Right renal pelvis (tissue), 4 donors: ENCODE data around the gene PCYT1A. TPM values are rescaled to one million over a fixed set of nuclear protein-coding genes. Genes with fewer than 3 reads are reported as not detected.
"Not testable (repeated sequence)": the region's sequence is repeated elsewhere in the genome, so short reads cannot be mapped to it uniquely, and the experiment has no call there.

ENCODE experiments used
- DNase-seq, 4 donors: peaks; one replicate each; pipeline ENCODE4 v3.0.0-alpha.2; 2013; ENCODE audit warnings: low read depth in 4 of 4, low spot score in 3 of 4, missing footprints in 1 of 4
- polyA plus RNA-seq, 4 donors: library from polyadenylated mRNA; unstranded; fragments of 120-200 nt; gene quantifications; one replicate each; pipeline ENCODE4 v1.2.1, GENCODE V29; 2013; ENCODE audit not compliant: insufficient read length in 4 of 4

Gene PCYT1A
- 10 to 100 TPM; 36.4 to 44.6 (median 38.3) TPM for polyA plus RNA-seq

DNA sequence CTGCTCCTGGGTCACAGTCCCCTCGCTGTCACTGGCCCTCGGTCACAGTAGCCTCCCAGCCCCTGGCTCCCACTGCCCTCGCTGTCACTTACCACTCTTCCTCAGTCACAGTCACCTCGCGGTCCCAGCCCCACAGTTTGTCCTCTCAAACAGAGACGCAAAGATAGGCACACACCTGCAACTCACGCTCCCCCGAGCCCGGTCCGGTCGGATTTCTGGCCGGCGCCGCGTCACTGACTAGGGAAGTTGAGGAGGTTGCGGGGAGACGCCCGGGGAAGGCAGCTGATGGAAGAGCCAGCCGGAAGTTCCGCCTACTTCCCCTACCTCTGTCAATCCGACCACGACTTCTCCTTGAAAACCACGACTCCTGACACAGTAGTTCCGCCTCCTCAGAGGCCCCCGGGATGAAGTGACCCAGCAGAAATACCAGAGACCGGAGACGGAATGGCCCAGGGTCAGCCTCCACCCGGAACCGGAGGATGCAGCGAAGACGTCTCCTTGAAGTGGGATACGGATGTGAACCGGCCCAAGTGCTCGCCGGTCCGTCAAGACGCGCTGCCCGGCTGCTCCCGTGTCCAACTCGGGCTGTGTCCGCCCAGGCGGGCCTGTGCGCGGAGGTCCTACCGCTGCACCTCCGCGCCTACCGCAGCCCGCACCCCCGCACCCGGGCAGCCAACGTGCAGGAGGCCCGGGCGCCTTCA lies at the start of gene PCYT1A:
Gene PCYT1A, minus strand, starts transcription at position 287 of the 701 bp plus-strand sequence. CDS start 17,195 bp downstream, outside the sequence.
- DNase-seq, result peak; percentile 84 to 92 (median 90)

DNA sequence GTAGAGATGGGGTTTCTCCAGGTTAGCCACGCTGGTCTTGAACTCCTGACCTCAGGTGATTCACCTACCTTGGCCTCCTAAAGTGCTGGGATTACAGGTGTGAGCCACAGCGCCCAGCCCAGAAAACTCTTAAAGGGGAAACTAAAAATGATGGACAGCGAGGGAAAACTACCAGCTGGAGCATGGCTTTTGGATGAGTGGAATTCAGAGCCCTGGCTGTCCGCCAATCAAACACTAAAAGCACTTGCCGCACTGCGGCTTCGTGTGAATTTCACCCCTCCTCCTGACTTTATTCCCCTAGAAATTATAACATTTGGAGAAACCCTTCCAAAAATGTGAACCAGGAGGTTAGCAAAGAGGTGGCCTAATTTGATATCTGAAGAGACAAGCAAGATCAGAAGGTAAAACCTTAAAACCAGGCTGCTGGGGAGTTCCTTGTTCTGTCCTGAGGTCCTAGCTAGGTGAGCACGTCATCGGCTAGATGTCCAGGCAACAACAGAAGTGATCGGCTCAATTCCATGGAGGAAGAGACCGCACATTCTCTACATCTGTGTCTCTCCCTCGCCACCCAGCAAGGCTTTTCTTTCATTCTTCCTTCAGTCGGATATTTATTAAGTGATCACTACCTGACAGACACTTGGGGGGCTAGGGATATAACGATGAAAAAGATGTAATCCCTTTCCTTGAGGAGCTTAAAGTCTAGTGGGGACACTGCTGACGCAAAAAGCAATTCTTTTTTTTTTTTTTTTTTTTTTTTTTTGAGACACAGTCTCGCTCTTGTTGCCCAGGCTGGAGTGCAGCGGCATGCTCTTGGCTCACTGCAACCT lies 49.0 kb upstream of the PCYT1A start:
- no peak for DNase-seq

DNA sequence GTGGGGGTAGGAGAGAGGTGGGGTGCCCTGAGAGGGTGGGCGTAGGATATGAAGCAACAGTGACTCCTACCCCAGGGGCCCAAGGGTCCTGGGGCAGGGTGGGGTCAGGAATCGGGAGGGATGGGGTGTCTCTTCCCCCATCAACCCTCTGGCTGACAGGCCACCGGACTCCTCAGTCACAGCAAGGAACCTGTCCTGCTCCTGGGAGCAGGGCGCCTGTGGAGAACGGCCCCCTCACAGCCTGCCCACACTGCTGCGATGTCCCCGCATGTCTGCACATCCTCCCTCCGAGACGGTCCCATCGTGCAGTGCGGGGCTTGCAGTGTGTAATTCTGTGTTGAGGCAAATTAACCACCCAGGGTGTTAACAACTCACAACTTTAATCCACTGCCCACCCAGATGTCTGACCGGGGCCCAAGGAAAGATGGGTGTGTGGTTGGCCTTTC lies 48.0 kb upstream of the PCYT1A start:
- DNase-seq, result no peak

- DNase-seq, result no peak
Measured at GRCh38 chr3:196334982-196335381, 47.5 kb upstream of the PCYT1A start.

- no peak for DNase-seq
Measured at GRCh38 chr3:196332168-196332567, 44.6 kb upstream of the PCYT1A start.

- no peak for DNase-seq
Measured at GRCh38 chr3:196327405-196327804, 39.9 kb upstream of the PCYT1A start.

- DNase-seq, result no peak
Measured at GRCh38 chr3:196326936-196327335, 39.4 kb upstream of the PCYT1A start.

DNA sequence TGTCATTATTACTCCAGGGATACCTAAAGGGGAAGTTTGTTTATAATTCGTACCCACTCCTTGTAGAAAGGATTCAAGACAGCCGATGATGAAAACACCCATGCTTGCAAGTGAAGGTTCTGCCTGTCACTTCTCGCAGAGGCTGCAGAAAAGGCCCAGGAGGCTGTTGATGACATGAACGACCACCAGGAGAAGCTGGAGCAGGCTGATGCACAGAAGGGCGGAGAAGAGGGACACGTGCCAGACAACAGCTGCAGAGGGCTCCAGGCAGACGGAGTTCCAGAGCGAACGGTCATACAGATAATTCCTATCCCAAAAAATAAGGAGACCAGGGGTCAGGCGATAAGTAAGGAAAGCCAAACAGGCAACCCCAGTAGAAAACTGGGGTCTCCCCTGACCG lies 36.2 kb upstream of the PCYT1A start:
- peak in 2 of 4 donors; percentile 14 to 23 for DNase-seq

- no peak for DNase-seq
Measured at GRCh38 chr3:196323016-196323415, 35.5 kb upstream of the PCYT1A start.

- no peak for DNase-seq
Measured at GRCh38 chr3:196321162-196321561, 33.6 kb upstream of the PCYT1A start.

DNA sequence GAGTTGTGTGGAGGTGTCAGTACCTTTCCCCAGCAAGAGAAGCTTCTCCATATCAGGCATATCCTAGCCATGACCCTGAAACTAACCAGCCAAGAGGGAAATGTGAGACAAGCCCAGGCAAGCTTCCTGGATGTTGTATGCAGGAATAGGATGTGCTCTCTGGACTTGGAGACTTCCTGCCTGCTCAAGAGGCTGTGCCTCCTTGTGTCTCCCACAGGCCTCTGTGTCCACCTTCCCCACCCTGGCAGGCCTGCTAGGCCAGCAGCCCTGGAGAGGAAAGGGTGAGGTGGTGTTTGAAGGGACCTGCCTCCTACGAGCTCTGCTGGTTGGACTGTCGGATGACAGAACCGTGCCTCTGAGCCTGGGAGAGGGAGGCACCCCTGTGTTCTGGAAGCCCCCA lies 32.6 kb upstream of the PCYT1A start:
- DNase-seq, result no peak

DNA sequence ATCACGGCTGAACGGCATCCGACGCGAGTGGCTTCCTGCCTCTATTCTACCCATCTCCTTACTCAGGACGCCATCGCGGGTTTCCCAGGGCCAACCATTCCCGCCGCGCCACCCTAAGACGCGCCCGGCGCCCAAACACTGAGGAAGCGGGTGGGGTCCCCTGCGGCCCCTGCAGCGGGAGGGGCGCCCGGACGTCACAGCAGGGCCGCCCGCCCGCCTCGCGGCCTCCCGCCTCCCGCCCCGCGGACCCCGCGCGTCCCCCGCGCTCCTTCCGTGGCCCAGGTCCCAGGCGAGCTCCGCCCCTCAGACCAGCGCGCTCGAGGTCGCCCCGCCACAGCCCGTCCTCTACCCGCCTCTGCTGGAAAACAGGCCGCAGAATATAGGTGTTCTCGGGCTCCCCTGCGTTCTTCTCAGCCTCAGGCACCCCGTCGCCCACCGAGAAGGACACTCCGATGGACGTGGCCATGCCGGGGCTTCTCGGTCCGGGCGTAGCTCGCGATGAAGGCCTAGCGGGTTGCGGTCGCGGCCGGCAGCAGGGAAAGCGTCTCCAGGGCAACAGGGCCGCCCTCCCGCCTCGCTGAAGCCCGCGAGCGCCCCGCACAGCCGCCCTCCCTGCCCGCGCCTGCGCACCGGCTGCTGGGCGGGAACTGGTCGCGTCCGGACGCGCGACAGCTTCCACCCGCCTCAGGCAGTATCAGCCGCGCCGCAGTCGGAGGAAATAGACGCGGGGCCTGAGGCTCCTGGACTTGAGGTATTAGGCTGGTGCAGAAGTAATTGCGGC lies 30.4 kb upstream of the PCYT1A start, which contains the start of gene DYNLT2B:
Gene DYNLT2B, minus strand, starts transcription at position 554 of the 781 bp plus-strand sequence. Its CDS starts 88 bp downstream, at position 466.
- peak; percentile 81 to 85 (median 83) for DNase-seq

DNA sequence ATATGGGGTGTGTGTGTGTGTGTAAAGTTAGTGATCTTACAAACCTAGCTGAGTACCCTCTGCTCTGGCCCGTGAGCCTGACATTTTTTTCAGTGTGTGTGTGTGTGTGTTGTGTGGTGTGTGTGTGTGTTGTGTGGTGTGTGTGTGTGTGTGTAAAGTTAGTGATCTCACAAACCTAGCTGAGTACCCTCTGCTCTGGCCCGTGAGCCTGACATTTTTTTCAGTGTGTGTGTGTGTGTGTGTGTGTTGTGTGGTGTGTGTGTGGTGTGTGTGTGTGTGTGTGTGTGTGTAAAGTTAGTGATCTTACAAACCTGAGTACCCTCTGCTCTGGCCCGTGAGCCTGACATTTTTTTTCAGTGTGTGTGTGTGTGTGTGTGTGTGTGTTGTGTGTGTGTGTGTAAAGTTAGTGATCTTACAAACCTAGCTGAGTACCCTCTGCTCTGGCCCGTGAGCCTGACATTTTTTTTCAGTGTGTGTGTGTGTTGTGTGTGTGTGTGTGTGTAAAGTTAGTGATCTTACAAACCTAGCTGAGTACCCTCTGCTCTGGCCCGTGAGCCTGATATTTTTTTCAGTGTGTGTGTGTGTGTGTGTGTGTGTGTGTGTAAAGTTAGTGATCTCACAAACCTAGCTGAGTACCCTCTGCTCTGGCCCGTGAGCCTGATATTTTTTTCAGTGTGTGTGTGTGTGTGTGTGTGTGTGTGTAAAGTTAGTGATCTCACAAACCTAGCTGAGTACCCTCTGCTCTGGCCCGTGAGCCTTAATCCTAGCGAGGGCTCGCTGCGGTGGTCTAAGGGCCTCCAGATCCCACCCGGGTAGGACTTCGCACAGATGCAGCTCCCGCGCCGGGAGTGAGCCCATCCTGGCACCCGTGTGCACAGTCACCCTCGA lies 29.5 kb upstream of the PCYT1A start:
- DNase-seq, result peak in 2 of 4 donors; percentile 24 to 25

DNA sequence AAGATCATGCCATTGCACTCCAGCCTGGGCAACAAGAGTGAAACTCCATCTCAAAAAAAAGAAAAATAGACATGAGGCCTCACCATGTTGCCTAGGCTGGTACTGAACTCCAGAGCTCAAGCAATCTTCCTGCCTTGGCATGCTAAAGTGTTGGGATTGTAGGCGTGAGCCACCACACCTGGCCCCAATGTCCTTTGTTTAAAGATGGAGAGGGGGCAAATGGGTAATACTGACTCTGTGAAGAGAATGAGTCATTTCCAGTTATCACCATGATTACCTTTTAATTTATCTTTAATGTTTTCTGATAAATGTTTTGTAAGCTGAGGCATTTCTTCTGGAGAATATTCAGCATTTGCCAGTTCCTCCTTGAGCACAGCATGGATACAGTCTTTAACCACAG lies 28.3 kb upstream of the PCYT1A start:
- no peak for DNase-seq

- no peak for DNase-seq
Measured at GRCh38 chr3:196314597-196314996, 27.1 kb upstream of the PCYT1A start.

DNA sequence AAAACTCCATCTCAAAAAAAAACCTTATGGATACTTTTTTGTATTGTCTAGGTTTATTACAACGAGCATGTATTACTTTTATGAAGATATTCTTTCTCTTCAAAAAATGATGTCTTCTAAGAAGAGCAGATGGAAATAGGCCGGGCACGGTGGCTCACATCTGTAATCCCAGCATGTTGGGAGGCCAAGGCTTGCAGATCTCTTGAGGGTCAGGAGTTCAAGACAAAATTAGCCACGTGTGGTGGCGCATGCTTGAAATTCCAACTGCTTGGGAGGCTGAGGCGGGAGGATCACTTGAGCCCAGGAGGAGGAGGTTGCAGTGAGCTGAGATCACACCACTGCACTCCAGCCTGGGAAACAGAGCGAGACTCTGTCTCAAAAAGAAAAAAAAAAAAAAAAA lies 26.6 kb upstream of the PCYT1A start:
- DNase-seq, result not testable (repeated sequence)

DNA sequence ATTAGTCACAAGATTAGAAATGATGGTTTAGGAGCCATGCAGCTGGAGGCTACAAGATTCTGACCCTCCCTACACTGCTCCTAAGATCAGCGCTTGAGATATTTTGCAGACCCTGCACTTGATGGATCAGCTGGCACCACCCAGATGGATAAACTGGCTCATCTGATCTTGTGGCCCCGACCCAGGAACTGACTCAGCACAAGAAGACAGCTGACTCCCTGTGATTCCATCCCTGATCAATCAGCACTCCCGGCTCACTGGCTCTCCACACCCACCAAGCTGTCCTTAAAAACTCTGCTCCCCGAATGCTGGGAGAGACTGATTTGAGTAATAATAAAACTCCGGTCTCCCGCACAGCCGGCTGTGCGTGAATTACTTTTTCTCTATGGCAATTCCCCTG lies 15.4 kb upstream of the PCYT1A start:
- DNase-seq, result not testable (repeated sequence)

GRCh38 chr3:196302551-196302950 lies 15.0 kb upstream of the PCYT1A start:
- DNase-seq, result not testable (repeated sequence)

- no peak for DNase-seq
Measured at GRCh38 chr3:196298521-196298920, 11.0 kb upstream of the PCYT1A start.
